CD4-positive, CD25-positive, alpha-beta regulatory T cell (primary cell): ENCODE results near the gene HAUS3. TPM values are rescaled to one million over a fixed set of nuclear protein-coding genes. Genes with fewer than 3 reads are reported as not detected.

ENCODE experiments used
- ATAC-seq, 2 donors: fragments of 150-1000 bp; cut with Tn5 transposase; one replicate each; pipeline ENCODE4 v1.10.0; 2021; ENCODE audit warnings: low read depth in 2 of 2, moderate number of reproducible peaks in 2 of 2, moderate library complexity in 1 of 2
- DNase-seq, 3 donors: peaks; one replicate each; pipeline versions ENCODE4 v3.0.0 to v3.0.0-alpha.2; 2012 to 2022; ENCODE audit warnings: mixed read lengths in 1 of 3
- H3K27ac ChIP-seq: one replicate; pipeline ENCODE4 v1.7.0; 2013; ENCODE audit warnings: mild to moderate bottlenecking, low read length; ENCODE audit not compliant: insufficient read depth, poor library complexity, severe bottlenecking
- H3K27me3 ChIP-seq: one replicate; pipeline ENCODE4 v1.7.0; 2013; ENCODE audit warnings: low read length; ENCODE audit not compliant: control insufficient read depth, insufficient read depth
- H3K36me3 ChIP-seq: one replicate; pipeline ENCODE4 v1.7.0; 2013; ENCODE audit warnings: mild to moderate bottlenecking, low read length, moderate library complexity; ENCODE audit not compliant: control insufficient read depth, insufficient read depth
- H3K4me1 ChIP-seq: 2 replicates; pipeline ENCODE4 v1.7.0; 2013; ENCODE audit warnings: mild to moderate bottlenecking, low read length; ENCODE audit not compliant: insufficient read depth, control insufficient read depth, poor library complexity, severe bottlenecking
- H3K4me3 ChIP-seq: one replicate; pipeline ENCODE4 v1.7.0; 2013; ENCODE audit warnings: low read depth, mild to moderate bottlenecking, low read length, moderate library complexity
- H3K9me3 ChIP-seq, 2 experiments: 1 replicate in 1 of 2; 2 replicates in 1 of 2; pipeline ENCODE4 v1.7.0; 2013; ENCODE audit warnings: low read length in 2 of 2, mild to moderate bottlenecking in 1 of 2, moderate library complexity in 1 of 2; ENCODE audit not compliant: control insufficient read depth in 2 of 2
- H3K27ac Mint-ChIP-seq, 3 donors: one replicate each; pipeline ENCODE4 v1.8.0; 2020 to 2022; ENCODE audit warnings: mild to moderate bottlenecking in 3 of 3, mixed read lengths in 3 of 3, moderate library complexity in 2 of 3
- H3K27me3 Mint-ChIP-seq: one replicate; pipeline ENCODE4 v1.8.0; 2022; ENCODE audit warnings: mild to moderate bottlenecking, mixed read lengths
- H3K36me3 Mint-ChIP-seq: one replicate; pipeline ENCODE4 v1.8.0; 2020; ENCODE audit warnings: mixed read lengths
- H3K4me1 Mint-ChIP-seq, 4 donors: one replicate each; pipeline ENCODE4 v1.8.0; 2020 to 2022; ENCODE audit warnings: mixed read lengths in 4 of 4, mild to moderate bottlenecking in 1 of 4
- H3K4me3 Mint-ChIP-seq, 4 donors: one replicate each; pipeline ENCODE4 v1.8.0; 2020 to 2022; ENCODE audit warnings: mild to moderate bottlenecking in 4 of 4, mixed read lengths in 4 of 4, moderate library complexity in 3 of 4
- H3K9me3 Mint-ChIP-seq, 7 donors: one replicate each; pipeline ENCODE4 v1.8.0; 2020 to 2022; ENCODE audit warnings: mixed read lengths in 7 of 7, mild to moderate bottlenecking in 3 of 7, moderate library complexity in 2 of 7
- polyA plus RNA-seq, 4 donors: library from polyadenylated mRNA; unstranded; fragments of 300-500 nt; fragmentation: Illumina TruSeq; gene quantifications; one replicate each; pipeline ENCODE4 v1.2.3, GENCODE V29; 2021
- total RNA-seq: library from RNA; stranded (reverse); gene quantifications from one replicate; pipeline ENCODE4 v1.2.3, GENCODE V29; 2022

The HAUS3 gene
- total and polyA plus RNA-seq, 5 donors from 2014 or later, result 27.5 to 140 (median 28.8) TPM

- Histone ChIP-seq H3K36me3 (peaks cover 58% of the 10 kb centered on the region), H3K4me3 (no peak overlapping the region), H3K27ac (no peak overlapping the region), H3K4me1 (no peaks in the 10 kb centered on the region), H3K9me3 (no peaks in the 10 kb centered on the region), H3K27me3 (no peaks in the 10 kb centered on the region)
- Mint-ChIP-seq H3K27me3 (no peaks in the 10 kb centered on the region), H3K4me1 (peaks cover 0 to 10% (median 3%) of the 10 kb centered on the region in 4 donors), H3K9me3 (no peaks in the 10 kb centered on the region), H3K27ac (peak overlapping the region in 1 of 3 donors; percentile 46), H3K4me3 (peak overlapping the region in 1 of 4 donors; percentile 27), H3K36me3 (peaks cover 10% of the 10 kb centered on the region)
- no peak for DNase-seq
- ATAC-seq, result no peak
These were observed 9.3 kb upstream of the HAUS3 start for GRCh38 chr4:2251073-2251794.

DNA sequence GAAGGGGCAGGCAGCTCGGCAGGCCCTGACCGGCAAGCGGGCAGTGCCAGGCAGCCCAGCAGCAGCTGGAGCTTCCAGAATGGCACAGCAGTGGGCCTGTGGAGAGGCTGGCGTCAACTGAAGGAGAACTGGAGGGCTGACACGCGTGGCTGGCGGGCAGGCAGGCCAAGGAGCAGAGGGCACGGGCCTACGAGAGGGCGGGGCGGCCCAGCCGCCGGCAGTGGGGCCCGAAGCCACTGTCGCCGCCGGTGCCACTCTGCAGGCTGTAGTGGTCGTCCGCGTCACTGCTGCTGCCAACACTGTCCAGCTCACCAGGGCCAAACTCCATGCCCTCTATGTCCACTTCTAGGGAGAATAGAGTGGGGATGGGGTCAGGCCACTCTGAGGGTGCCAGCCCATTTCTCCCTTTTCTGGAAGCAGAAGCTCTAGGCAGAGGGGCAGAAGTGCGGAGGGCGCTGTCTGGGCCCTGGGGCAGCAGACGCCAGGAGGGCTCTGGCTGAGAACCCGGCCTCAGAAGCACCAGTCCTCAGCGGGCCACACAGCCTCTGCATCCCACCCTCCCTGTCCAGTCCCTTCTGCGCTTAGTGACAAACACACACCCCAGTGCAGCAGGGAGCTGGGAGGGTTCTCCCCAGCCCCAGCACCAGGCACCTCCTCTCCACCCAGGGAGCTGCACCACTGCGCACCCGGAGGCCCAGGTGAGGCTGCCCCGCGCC, 8.6 kb upstream of the HAUS3 start:
- Mint-ChIP-seq H3K4me3 (no peak overlapping the region), H3K4me1 (peaks cover 0 to 12% (median 3%) of the 10 kb centered on the region in 4 donors), H3K9me3 (no peaks in the 10 kb centered on the region), H3K27ac (peak overlapping the region in 1 of 3 donors; percentile 38), H3K36me3 (peaks cover 10% of the 10 kb centered on the region), H3K27me3 (no peaks in the 10 kb centered on the region)
- DNase-seq, result no peak
- no peaks in the 10 kb centered on the region for H3K4me1 ChIP-seq
- H3K27me3 ChIP-seq, result no peaks in the 10 kb centered on the region
- no peaks in the 10 kb centered on the region for H3K9me3 ChIP-seq
- no peak overlapping the region for H3K27ac ChIP-seq
- H3K4me3 ChIP-seq, result no peak overlapping the region
- peaks cover 55% of the 10 kb centered on the region for H3K36me3 ChIP-seq
- ATAC-seq, result no peak

DNA sequence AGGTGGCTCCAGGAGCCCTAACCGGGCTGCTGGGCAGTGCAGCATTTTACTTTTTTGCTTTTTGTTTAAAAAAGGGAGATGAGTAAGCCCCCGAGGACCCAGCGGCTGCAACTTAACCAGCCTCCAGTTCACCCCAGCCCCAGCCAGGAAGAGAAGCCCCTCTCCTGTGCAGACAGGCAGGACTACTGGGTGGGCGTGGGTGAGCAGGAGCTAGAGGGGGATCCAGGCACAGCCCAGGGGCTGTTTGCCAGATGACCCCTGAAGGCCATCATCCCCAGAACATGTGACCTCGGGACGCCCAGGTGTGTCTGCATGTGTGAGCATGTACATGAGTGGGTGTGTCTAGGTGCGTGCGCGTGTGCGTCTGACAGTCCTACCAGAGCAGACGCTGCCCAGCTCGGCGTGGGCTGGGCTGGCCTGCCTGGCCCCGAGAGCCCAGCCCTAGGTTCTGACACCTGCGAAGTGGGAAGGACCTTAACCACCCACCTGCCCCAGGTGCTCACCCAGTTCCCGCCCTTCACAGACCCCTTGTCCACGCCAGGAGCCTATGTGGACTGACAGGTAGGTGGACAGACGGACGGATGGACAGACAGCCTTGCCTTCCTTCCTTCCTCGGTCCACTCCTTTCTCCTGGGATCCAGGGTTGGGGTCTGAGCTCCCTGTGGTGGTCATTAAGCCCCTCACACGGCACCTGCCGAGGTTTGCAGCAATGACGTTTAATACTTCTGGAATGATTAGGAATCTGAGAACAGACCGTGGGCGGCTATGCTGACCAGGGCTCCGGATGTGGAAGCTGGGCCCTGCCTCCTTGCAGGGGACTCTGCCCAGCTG, 7.8 kb upstream of the HAUS3 start:
- Histone ChIP-seq H3K27ac (no peak overlapping the region), H3K27me3 (no peaks in the 10 kb centered on the region), H3K4me1 (no peaks in the 10 kb centered on the region), H3K36me3 (peaks cover 49% of the 10 kb centered on the region), H3K9me3 (no peaks in the 10 kb centered on the region), H3K4me3 (no peak overlapping the region)
- Mint-ChIP-seq H3K27ac (no peak overlapping the region), H3K4me3 (no peak overlapping the region), H3K27me3 (no peaks in the 10 kb centered on the region), H3K9me3 (no peaks in the 10 kb centered on the region), H3K36me3 (peaks cover 9% of the 10 kb centered on the region), H3K4me1 (peaks cover 0 to 17% (median 7%) of the 10 kb centered on the region in 4 donors)
- ATAC-seq (no peak), DNase-seq (peak in 1 of 3 donors; percentile 1)

DNA sequence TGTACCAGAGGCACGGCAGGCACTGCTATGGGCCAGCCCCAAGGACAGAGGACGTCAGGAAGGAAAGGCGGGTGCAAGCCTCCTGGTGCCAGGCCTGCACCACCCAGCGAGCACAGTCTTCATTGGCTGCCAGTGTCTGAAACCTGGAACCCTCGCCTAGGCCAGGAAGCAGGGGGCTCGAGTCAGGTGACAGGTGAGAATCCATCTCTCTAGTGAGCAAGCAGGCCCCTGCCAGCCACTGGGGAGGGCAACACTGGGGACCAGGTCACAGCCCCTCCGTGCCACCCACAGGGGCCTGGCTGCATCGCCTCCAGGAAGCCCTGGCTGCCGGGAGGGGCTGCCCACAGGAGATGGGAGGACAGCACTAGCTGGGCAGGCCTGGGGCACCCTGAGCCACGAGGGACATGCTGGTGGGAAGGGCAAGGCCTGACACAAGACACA, 6.9 kb upstream of the HAUS3 start:
- Mint-ChIP-seq H3K36me3 (peaks cover 3% of the 10 kb centered on the region), H3K27ac (no peak overlapping the region), H3K9me3 (no peaks in the 10 kb centered on the region), H3K4me1 (peaks cover 5 to 18% (median 8%) of the 10 kb centered on the region in 4 donors), H3K27me3 (no peaks in the 10 kb centered on the region), H3K4me3 (no peak overlapping the region)
- Histone ChIP-seq H3K4me1 (no peaks in the 10 kb centered on the region), H3K9me3 (no peaks in the 10 kb centered on the region), H3K36me3 (peaks cover 40% of the 10 kb centered on the region), H3K27ac (no peak overlapping the region), H3K4me3 (no peak overlapping the region), H3K27me3 (no peaks in the 10 kb centered on the region)
- DNase-seq (peak in 1 of 3 donors; percentile 1), ATAC-seq (no peak)

GRCh38 chr4:2248044-2248780, 6.3 kb upstream of the HAUS3 start:
- DNase-seq (no peak), ATAC-seq (no peak)
- H3K4me3 Mint-ChIP-seq, result no peak overlapping the region
- peaks cover 3% of the 10 kb centered on the region for H3K36me3 Mint-ChIP-seq
- H3K9me3 ChIP-seq, result no peaks in the 10 kb centered on the region
- H3K27ac ChIP-seq, result no peak overlapping the region
- H3K4me1 ChIP-seq, result no peaks in the 10 kb centered on the region
- H3K4me1 Mint-ChIP-seq, result peaks cover 6 to 24% (median 13%) of the 10 kb centered on the region in 4 donors
- H3K36me3 ChIP-seq, result peaks cover 34% of the 10 kb centered on the region
- no peaks in the 10 kb centered on the region for H3K9me3 Mint-ChIP-seq
- H3K27ac Mint-ChIP-seq, result no peak overlapping the region
- no peaks in the 10 kb centered on the region for H3K27me3 Mint-ChIP-seq
- H3K27me3 ChIP-seq, result no peaks in the 10 kb centered on the region
- no peak overlapping the region for H3K4me3 ChIP-seq

GRCh38 chr4:2247128-2248043, 5.5 kb upstream of the HAUS3 start:
- peaks cover 6 to 23% (median 13%) of the 10 kb centered on the region in 4 donors for H3K4me1 Mint-ChIP-seq
- peak in 1 of 3 donors; percentile 1 for DNase-seq
- H3K27ac ChIP-seq, result no peak overlapping the region
- no peak for ATAC-seq
- H3K9me3 Mint-ChIP-seq, result no peaks in the 10 kb centered on the region
- H3K4me1 ChIP-seq, result peaks cover 1% of the 10 kb centered on the region
- peaks cover 3% of the 10 kb centered on the region for H3K36me3 Mint-ChIP-seq
- H3K27ac Mint-ChIP-seq, result no peak overlapping the region
- H3K4me3 ChIP-seq, result no peak overlapping the region
- H3K4me3 Mint-ChIP-seq, result no peak overlapping the region
- H3K27me3 ChIP-seq, result no peaks in the 10 kb centered on the region
- no peaks in the 10 kb centered on the region for H3K9me3 ChIP-seq
- H3K36me3 ChIP-seq, result peaks cover 33% of the 10 kb centered on the region
- H3K27me3 Mint-ChIP-seq, result peaks cover 2% of the 10 kb centered on the region
